EH (cell line): ENCODE measurements around the gene GPC6.
"Not testable (repeated sequence)": the region's sequence is repeated elsewhere in the genome, so short reads cannot be mapped to it uniquely, and the experiment has no call there.

Experiments
- DNase-seq: peaks from one replicate; pipeline ENCODE4 v3.0.0-alpha.2; 2015; ENCODE audit warnings: low read depth

GPC6 gene

DNA sequence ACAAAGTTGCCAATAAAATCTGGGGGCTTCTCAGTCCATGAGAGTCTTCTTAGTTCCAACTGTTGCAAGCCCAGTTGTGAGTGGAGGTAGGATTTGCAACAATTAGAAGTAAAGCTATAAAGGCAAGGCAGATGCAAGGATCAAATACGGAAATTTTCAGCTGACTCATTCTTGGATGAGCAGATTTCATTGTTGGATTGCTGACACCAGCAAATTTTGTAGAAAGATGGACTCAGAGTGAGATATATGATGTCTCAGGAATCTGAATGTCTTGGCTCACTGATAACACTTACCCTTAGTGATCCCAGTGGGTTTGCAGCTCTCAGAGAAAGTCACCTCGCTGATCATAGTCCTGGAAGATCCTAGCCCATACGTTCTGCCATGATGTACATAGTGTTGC lies 209.0 kb downstream of the GPC6 start:
- DNase-seq, result no peak

DNA sequence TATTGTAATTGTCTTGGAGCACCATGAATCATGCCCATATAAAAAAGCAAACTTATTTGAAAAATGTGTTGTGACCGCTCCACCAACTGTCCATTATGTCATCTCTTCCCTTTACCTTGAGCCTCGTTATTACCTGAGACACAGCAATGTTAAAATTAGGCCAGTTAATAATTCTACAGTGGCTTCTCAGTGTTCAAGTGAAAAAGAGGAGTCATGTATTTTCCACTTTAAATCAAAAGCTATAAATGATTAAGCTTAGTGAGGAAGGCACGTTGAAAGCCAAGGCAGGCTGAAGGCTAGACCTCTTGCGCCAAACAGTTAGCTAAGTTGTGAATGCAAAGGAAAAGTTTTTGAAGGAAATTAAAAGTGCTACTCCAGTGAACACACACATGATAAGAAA lies 210.5 kb downstream of the GPC6 start:
- DNase-seq, result no peak

DNA sequence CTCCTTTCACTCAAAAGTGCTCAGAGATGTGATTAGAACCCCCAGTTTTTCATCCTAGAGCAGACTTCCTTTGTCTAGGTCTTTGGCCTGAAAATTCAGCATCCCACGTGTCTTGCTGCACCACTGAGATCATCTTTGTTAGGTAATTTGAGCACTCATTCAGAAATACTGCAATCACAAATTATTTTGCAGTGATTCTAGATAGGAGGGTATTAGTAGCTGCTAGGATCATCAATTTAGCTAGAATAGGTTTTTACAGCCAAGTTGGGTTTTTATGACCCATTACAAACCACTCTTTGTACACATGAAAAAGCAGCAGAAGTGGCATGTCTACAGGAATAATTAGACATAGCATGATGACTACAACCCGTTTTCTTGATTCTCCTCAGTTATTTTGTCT lies 219.6 kb downstream of the GPC6 start:
- no peak for DNase-seq

GRCh38 chr13:93450191-93450621 lies 223.6 kb downstream of the GPC6 start:
- DNase-seq, result peak; percentile 8

- no peak for DNase-seq
Measured at GRCh38 chr13:93450761-93451160, 224.2 kb downstream of the GPC6 start.

GRCh38 chr13:93454676-93455235 lies 228.1 kb downstream of the GPC6 start:
- DNase-seq, result not testable (repeated sequence)

DNA sequence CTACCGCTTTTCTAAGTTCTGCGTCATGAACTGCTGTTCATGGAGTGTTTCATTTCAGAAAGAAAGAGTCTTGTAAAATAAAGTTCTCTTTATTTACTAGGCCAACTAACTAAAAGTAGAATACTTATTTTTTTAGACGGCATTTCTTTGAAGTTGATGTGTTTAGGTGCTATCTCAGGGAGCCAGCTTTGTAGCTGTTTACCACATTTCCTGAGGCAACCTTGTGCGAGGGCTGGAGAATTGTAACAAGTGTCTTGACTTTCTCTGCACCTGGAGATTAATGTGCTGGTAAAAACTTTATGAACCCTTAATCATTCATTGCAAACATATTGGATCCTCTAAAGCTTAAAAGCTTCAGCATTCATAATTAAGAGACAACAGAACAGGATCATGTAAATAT lies 229.3 kb downstream of the GPC6 start:
- DNase-seq, result no peak

GRCh38 chr13:93460005-93460404 lies 233.4 kb downstream of the GPC6 start:
- DNase-seq, result no peak

DNA sequence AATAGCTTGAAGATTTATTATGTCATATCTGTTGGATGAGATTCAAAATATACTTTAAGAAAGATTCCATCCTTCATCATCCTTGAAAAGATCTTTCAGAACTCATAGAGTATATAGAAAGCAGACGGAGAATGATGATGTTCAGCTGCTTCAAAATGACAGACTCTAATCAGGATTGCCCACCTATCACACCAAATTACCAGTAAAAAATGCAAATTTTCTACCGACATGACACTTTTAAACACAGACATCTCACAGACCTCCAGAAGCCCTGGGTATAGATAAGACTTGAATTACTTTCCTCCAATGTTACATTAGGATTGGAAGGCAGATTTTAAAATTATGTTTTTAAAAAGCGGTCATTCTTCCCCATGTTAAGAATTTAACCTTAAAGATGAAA lies 235.5 kb downstream of the GPC6 start:
- no peak for DNase-seq

GRCh38 chr13:93466502-93467036 lies 240.0 kb downstream of the GPC6 start:
- DNase-seq, result no peak

GRCh38 chr13:93467175-93467574 lies 240.6 kb downstream of the GPC6 start:
- DNase-seq, result no peak

DNA sequence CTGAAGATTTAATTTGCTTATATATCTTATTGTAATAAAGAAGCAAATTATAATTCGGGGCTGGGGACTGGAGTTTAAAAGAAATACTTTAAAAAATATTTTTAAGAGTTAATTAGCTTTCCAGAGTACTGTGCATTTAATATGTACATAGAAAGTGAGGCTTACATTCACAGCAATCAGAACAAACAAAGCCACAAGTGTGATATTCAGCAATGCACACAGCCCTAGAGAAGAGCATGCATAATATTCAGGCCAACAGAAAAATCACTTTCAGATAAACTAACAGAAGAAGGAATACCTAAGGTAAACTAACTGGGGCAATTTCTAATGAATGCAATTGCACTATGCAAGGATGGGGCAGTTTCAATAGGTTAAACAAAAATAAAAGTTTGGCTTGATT lies 241.8 kb downstream of the GPC6 start:
- DNase-seq, result no peak

- DNase-seq, result no peak
Measured at GRCh38 chr13:93472296-93472695, 245.7 kb downstream of the GPC6 start.

- DNase-seq, result no peak
Measured at GRCh38 chr13:93472814-93473296, 246.2 kb downstream of the GPC6 start.

- no peak for DNase-seq
Measured at GRCh38 chr13:93473441-93474270, 247.0 kb downstream of the GPC6 start.

- DNase-seq, result peak; percentile 27
Measured at GRCh38 chr13:93476175-93476574, 249.6 kb downstream of the GPC6 start.

DNA sequence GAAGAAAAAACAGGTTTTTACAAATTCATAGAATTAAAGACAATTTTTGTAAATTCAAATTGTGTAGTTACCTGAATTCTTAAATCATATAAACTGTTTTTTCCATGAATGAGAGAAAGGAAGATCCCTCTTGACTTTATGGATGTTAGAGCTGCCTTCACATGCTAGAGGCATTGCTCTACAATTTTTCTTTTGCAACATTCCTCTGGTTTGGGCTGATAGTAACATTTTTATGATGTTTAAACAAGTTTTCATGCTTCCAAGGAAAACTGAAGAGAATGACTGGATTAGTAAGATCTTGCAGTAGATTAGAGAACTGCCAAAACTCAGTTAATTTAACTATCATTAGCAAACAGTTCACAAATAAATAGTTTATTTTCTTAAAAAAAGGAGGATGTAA lies 250.6 kb downstream of the GPC6 start:
- DNase-seq, result peak; percentile 16

DNA sequence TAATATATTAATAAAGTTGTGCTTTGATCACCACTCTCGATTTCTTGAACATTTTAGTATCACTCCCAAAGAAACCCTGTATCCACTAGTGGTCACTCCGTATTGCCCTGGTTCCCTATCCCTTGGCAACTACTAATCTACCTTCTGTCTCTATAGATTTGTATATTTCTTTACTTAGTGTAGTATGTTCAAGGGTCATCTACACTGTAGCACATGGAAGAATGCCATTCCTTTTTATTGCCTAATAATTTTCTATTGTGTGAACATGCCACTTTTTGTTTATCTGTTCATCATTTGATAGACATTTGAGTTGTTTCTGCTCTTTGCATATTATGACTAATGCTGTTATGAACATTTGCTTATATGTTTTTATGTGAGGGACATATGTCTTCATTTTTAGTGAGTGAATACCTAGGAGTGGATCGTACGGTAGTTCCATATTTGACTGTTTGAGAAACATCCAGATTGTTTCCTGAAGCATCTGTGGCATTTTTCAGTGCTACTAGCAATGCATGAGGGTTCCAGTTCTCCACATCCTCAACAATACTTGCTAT lies 254.0 kb downstream of the GPC6 start:
- DNase-seq, result no peak

DNA sequence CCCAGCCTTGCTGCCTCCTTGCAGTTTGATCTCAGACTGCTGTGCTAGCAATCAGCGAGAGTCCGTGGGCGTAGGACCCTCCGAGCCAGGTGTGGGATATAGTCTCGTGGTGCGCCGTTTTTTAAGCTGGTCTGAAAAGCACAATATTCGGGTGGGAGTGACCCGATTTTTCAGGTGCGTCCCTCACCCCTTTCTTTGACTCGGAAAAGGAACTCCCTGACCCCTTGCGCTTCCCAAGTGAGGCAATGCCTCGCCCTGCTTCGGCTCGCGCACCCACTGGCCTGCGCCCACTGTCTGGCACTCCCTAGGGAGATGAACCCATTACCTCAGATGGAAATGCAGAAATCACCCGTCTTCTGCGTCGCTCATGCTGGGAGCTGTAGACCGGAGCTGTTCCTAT lies 269.5 kb downstream of the GPC6 start:
- not testable (repeated sequence) for DNase-seq

GRCh38 chr13:93496985-93497673 lies 270.5 kb downstream of the GPC6 start:
- DNase-seq, result no peak

- no peak for DNase-seq
Measured at GRCh38 chr13:93499991-93500390, 273.4 kb downstream of the GPC6 start.

- DNase-seq, result no peak
Measured at GRCh38 chr13:93502071-93502470, 275.5 kb downstream of the GPC6 start.
